Stomach (tissue), 9 donors: ENCODE results near the gene C20orf96. TPM values are rescaled to one million over a fixed set of nuclear protein-coding genes. Genes with fewer than 3 reads are reported as not detected.
A peak's percentile ranks its signal among the peaks of the same experiment; 100 is the strongest.

Source experiments
- DNase-seq, 2 donors: peaks; one replicate each; pipeline versions ENCODE4 v3.0.0 to v3.0.0-alpha.2; 2013 to 2019
- H3K27ac ChIP-seq, 5 donors: fragments of 200-600 bp in 4 of 5; sonication (generic) in 4 of 5; one replicate each; pipeline ENCODE4 v1.5.1; 2013 to 2019; ENCODE audit warnings: mild to moderate bottlenecking in 1 of 5, moderate library complexity in 1 of 5
- H3K27me3 ChIP-seq, 3 donors: fragments of 200-600 bp; sonication (generic); one replicate each; pipeline ENCODE4 v1.5.1; 2017 to 2019; ENCODE audit warnings: mixed run types in 1 of 3
- H3K36me3 ChIP-seq, 4 donors: fragments of 200-600 bp; sonication (generic); 1 replicate in 3 of 4; 2 replicates in 1 of 4; pipeline ENCODE4 v1.5.1; 2016 to 2019
- H3K4me1 ChIP-seq, 4 donors: fragments of 200-600 bp; sonication (generic); one replicate each; pipeline ENCODE4 v1.5.1; 2016 to 2019
- H3K4me3 ChIP-seq, 4 donors: fragments of 200-600 bp; sonication (generic) in 3 of 4; one replicate each; pipeline ENCODE4 v1.5.1; 2016 to 2019; ENCODE audit warnings: mild to moderate bottlenecking in 1 of 4
- H3K9me3 ChIP-seq, 4 donors: fragments of 200-600 bp; sonication (generic); one replicate each; pipeline ENCODE4 v1.5.1; 2016 to 2019
- CTCF ChIP-seq, 7 experiments: fragments of 450-650 bp in 4 of 7; fragments of 200-600 bp in 3 of 7; sonication (generic) in 3 of 7; IDR thresholded peaks; one replicate each; pipeline ENCODE4 v1.5.1; 2016 to 2019; ENCODE audit warnings: antibody characterized with exemption in 7 of 7, control low read depth in 2 of 7, mild to moderate bottlenecking in 1 of 7
- EP300 ChIP-seq: sonication (generic); formaldehyde crosslinking; IDR thresholded peaks from one replicate; pipeline ENCODE4 v1.6.1; 2017; ENCODE audit warnings: antibody characterized with exemption
- POLR2A ChIP-seq, 4 donors: fragments of 450-650 bp; IDR thresholded peaks; one replicate each; pipeline ENCODE4 v1.6.1; 2016; ENCODE audit warnings: antibody characterized with exemption in 4 of 4, control low read depth in 2 of 4, mild to moderate bottlenecking in 1 of 4, moderate library complexity in 1 of 4
- POLR2AphosphoS5 ChIP-seq, 3 donors: sonication (generic); formaldehyde crosslinking; IDR thresholded peaks; one replicate each; pipeline ENCODE4 v1.6.1; 2016; ENCODE audit warnings: antibody characterized with exemption in 3 of 3
- WGBS, 5 donors: extraction: QIAGEN DNeasy Blood & Tissue Kit in 3 of 5; methylation state at CpG; one replicate each; pipeline versions ENCODE4 v1.1.5 to v1.1.7; 2013 to 2018; 5-methylcytosine and 5-hydroxymethylcytosine counted together
- intact Hi-C: fragments of 100-400 bp; cut with DNase I; formaldehyde crosslinking; loops from one replicate; pipeline ENCODE4 v1.15.1; 2023; ENCODE audit warnings: low total_unique reads
- polyA plus RNA-seq, 3 donors: library from polyadenylated mRNA; stranded (reverse); fragments of 200-250 nt; gene quantifications; one replicate each; pipeline ENCODE4 v1.2.3, GENCODE V29; 2013
- total RNA-seq, 5 donors: library from RNA; depleted of rRNA; stranded (reverse); fragments of >200 nt; gene quantifications; one replicate each; pipeline versions ENCODE4 v1.1.0 to v1.2.3, GENCODE V29; 2014 to 2016
- donor health status: healthy with polysubstance abuse.
- donor health status: Bipolar disorder and iron deficiency.
- donor health status: healthy.

Gene C20orf96
- total and polyA plus RNA-seq, 8 donors = 3.1 to 23.9 (median 5.1) TPM

GRCh38 chr20:301886-302848 lies 11.6 kb upstream of the C20orf96 start:
- intact Hi-C loops = no loop called here
- Histone ChIP-seq H3K9me3 (no peaks in the 10 kb centered on the region), H3K36me3 (no peaks in the 10 kb centered on the region), H3K4me1 (peaks cover 23 to 36% (median 34%) of the 10 kb centered on the region in 4 donors), H3K27me3 (no peaks in the 10 kb centered on the region), H3K27ac (no peak overlapping the region), H3K4me3 (peak overlapping the region in 1 of 4 donors; percentile 81)
- 75 to 82% (median 78%) methylated on average over 13 of the region's 13 CpGs for WGBS, 5 donors
- TF ChIP-seq CTCF (IDR thresholded peaks at IDR 0.05) = no peak
- TF ChIP-seq POLR2A (IDR thresholded peaks at IDR 0.05) = no peak
- TF ChIP-seq POLR2AphosphoS5 (IDR thresholded peaks at IDR 0.05) = no peak
- no peak for TF ChIP-seq EP300
- DNase-seq = no peak

GRCh38 chr20:300345-300990 lies 9.9 kb upstream of the C20orf96 start:
- peak in 1 of 2 donors; percentile 44 for DNase-seq
- intact Hi-C loops = no loop called here
- Histone ChIP-seq H3K27ac (peak overlapping the region in 3 of 5 donors; percentile 46 to 99 (median 95)), H3K9me3 (no peaks in the 10 kb centered on the region), H3K4me1 (peaks cover 29 to 46% (median 44%) of the 10 kb centered on the region in 4 donors), H3K27me3 (no peaks in the 10 kb centered on the region), H3K36me3 (no peaks in the 10 kb centered on the region), H3K4me3 (peak overlapping the region; percentile 76 to 97 (median 86))
- 36 to 48% (median 43%) methylated on average over 10 of the region's 10 CpGs for WGBS, 5 donors
- TF ChIP-seq CTCF (IDR thresholded peaks at IDR 0.05) (no peak), EP300 (no peak), POLR2AphosphoS5 (IDR thresholded peaks at IDR 0.05) (no peak), POLR2A (IDR thresholded peaks at IDR 0.05) (no peak)

GRCh38 chr20:298776-299391 lies 8.3 kb upstream of the C20orf96 start:
- no peak for TF ChIP-seq POLR2A (IDR thresholded peaks at IDR 0.05)
- TF ChIP-seq EP300 = no peak
- no peak for TF ChIP-seq CTCF (IDR thresholded peaks at IDR 0.05)
- no peak for TF ChIP-seq POLR2AphosphoS5 (IDR thresholded peaks at IDR 0.05)
- 3 to 6% (median 4%) methylated on average over 15 of the region's 15 CpGs for WGBS, 5 donors
- no peaks in the 10 kb centered on the region for H3K9me3 ChIP-seq
- peaks cover 29 to 46% (median 44%) of the 10 kb centered on the region in 4 donors for H3K4me1 ChIP-seq
- H3K4me3 ChIP-seq = peak overlapping the region; percentile 76 to 97 (median 86)
- H3K27ac ChIP-seq = peak overlapping the region; percentile 95 to 99 (median 95)
- H3K27me3 ChIP-seq = no peaks in the 10 kb centered on the region
- DNase-seq = no peak
- intact Hi-C loops = no loop called here
- no peaks in the 10 kb centered on the region for H3K36me3 ChIP-seq
